GM11168 (cell line): ENCODE measurements around the gene TMEM179B.
"Not testable (repeated sequence)": the region's sequence is repeated elsewhere in the genome, so short reads cannot be mapped to it uniquely, and the experiment has no call there.

Source experiments
- in situ Hi-C: fragments of 300-500 bp; cut with MboI; formaldehyde crosslinking; loops from one replicate; pipeline ENCODE4 v1.12.0; 2022; ENCODE audit warnings: low sequenced_read_pairs; ENCODE audit not compliant: unreplicated experiment

TMEM179B gene

GRCh38 chr11:62787005-62787759 lies at the start of gene TMEM179B:
Gene TMEM179B (plus strand): TSS chr11:62787402. CDS start chr11:62787432, 30 bp downstream.
- in situ Hi-C loops: no loop called here

- in situ Hi-C loops: no loop called here
These were observed 39.6 kb upstream of the TMEM179B start for GRCh38 chr11:62747475-62748160.

GRCh38 chr11:62749931-62750330 lies 37.3 kb upstream of the TMEM179B start:
- in situ Hi-C loops: not testable (repeated sequence)

GRCh38 chr11:62752177-62752785 lies 34.9 kb upstream of the TMEM179B start:
- in situ Hi-C loops: no loop called here

DNA sequence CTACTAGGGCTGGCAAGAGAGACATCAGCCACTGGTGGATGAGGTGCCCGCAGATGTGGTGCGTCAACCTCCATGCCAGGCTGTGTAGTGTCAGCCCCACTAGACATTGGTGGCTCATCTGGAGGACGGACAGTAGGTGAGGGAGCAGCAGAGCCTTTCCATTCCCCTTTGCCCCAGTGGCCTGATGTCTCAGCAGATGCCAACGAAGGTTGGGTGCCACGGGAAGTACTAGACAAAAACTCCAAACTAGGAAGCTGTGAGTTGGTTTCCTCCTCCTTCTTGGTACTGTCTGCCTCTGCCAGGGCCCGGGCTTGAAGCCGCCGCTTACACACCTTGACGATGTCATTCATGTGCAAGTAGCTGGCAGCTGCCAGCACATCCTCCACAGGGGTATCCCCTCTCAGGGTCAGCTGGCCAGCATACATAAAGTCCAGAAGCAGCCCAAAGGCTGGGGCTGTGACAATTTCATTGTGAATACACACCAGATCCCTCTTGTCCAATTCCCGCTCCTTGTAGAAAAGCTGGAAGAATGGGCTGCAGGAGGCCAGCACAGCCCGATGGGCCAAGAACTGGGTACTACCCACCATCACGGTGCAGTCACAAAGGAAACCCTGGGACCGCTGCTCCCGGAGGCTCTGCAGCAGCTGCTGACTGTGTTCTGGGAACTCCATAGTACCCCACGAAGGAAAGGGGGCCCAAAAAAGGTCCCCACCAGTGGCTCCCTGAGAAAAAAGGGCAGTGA lies 34.0 kb upstream of the TMEM179B start:
- in situ Hi-C loops: no loop called here

GRCh38 chr11:62753736-62754603 lies 33.2 kb upstream of the TMEM179B start, which contains the start of gene ZBTB3:
Gene ZBTB3 (minus strand): TSS chr11:62754160. CDS start chr11:62753664, 496 bp downstream.
- in situ Hi-C loops: no loop called here

- in situ Hi-C loops: no loop called here
These were observed 32.1 kb upstream of the TMEM179B start for GRCh38 chr11:62755086-62755615.

- in situ Hi-C loops: no loop called here
These were observed 29.1 kb upstream of the TMEM179B start for GRCh38 chr11:62757846-62758788.

DNA sequence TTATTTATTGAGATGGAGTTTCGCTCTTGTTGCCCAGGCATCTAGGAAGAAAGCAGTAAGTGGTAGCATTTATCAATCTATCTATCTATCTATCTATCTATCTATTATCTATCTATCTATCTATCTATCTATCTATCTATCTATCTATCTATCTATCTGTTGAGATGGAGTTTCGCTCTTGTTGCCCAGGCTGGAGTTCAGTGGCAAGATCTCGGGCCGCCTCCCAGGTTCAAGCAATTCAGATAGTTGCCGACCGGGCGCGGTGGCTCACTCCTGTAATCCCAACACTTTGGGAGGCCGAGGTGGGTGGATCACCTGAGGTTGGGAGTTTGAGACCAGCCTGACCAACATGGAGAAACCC lies 26.4 kb upstream of the TMEM179B start:
- in situ Hi-C loops: not testable (repeated sequence)

GRCh38 chr11:62770778-62771143 lies 16.4 kb upstream of the TMEM179B start:
- in situ Hi-C loops: no loop called here

DNA sequence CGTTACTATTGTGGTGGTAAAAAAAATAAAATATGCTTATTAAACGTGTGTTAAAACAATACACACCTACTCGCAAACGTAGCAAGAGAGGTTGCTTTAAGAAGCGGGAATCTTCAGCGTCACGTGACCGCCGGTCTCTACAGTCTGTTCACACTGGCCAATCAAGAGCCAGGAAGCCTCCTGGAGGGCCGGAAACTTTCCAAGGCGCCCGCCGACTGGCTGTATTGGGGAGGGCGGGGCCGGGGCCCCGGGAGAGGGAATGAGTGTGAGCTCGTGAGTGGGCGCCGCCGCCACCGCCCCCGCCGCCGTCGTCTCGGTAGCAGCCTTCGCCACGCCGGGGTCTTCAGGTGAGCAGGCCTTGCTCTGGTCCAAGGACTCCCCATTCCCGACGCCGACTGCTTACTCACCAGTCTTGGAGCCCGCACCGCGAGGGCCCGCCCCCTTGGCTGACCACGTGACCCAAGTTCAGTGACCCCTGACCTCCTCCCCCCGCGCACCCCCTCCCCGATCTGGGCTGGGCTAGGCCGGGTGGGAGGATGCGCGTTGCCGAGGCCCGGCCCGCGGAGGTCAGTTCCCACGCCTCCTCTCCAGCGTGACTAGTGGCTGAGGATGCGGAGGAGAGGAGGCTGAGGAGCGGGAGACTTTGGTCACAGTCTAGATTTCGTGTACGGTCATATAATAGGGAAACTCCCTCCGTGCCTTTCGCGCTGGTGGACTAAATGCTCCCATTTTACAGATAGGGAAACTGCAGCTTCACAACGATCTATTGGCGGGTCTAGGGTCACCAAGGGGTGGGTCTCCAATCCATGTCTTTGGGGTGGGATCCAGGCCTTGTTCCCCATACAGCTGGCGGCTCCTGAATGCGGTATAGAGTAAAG lies 15.8 kb upstream of the TMEM179B start, which contains the start of gene TAF6L:
Gene TAF6L (plus strand): TSS at position 253 of the 878 bp plus-strand sequence. CDS start 4,388 bp downstream, outside the sequence.
- in situ Hi-C loops: no loop called here

DNA sequence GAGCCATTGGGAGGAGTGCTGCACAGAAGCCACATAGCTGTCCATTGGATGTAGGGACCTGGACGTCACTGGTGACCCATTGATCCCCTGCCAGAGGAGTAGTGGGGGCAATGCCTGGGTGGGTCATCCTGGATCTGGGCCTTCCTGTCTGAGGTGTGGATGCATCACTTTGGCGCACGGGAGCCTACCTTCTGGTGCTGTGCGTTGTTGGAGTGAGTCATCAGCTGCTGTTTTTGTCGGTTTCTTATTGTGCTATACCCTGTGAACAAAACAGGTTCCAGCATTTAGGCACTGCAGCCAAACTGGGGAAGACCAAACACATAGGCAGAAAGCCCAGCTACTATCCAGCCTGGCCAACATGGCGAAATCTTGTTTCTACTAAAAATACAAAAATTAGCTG lies 12.8 kb upstream of the TMEM179B start:
- in situ Hi-C loops: no loop called here

DNA sequence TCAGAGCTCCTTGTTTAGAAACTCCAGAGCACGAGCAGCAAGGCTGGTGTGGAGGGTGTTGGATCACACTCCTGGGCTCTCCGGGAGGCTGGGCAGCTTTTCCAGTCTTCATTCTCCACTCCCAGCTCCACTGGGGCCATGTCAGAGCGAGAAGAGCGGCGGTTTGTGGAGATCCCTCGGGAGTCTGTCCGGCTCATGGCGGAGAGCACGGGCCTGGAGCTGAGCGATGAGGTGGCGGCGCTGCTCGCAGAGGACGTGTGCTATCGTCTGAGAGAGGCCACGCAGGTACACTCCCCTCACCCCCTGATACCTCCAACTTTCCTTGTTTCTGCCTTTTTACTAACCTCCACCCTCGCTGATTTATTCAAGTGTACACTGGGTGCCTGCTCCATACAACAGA lies 11.6 kb upstream of the TMEM179B start:
- in situ Hi-C loops: no loop called here

- in situ Hi-C loops: no loop called here
These were observed 9.8 kb upstream of the TMEM179B start for GRCh38 chr11:62777389-62777788.

DNA sequence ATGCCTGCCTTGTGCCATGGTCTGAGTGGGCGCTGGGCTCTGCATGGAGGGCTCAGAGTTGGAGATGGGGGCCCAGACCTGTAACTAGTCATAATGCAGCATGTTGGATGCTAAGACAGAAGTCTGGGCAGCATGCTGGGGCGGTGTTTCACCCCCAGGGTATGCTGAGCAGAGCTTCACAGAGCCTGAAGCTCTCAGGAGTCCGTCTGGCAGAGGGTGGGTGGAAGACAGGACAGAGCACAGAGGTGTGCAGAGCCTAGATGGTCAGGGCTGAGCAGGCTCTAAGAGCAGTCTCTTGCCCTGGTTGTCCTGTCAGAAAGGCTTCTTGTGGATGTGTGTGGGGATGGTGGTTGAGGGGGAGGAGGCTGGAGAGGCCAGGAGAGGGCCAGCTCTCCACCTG lies 8.8 kb upstream of the TMEM179B start:
- in situ Hi-C loops: no loop called here

DNA sequence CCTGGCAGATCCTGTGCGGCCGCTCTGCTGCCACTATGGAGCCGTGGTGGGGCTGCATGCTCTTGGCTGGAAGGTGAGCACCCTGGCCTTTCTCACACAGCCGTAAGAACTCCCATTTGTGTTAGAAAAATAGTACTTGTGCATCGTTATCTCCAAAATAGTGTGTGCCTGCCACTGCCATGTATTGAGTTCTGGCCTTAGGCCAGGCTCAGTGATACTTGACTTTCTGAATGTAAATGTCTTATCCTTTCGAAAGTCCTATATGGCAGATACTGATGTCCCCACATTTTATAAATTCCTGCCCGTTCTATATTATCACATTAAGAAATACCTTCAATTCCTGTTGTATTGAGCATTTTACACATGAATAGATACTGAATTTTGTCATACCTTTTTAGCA lies 4.4 kb upstream of the TMEM179B start:
- in situ Hi-C loops: no loop called here

DNA sequence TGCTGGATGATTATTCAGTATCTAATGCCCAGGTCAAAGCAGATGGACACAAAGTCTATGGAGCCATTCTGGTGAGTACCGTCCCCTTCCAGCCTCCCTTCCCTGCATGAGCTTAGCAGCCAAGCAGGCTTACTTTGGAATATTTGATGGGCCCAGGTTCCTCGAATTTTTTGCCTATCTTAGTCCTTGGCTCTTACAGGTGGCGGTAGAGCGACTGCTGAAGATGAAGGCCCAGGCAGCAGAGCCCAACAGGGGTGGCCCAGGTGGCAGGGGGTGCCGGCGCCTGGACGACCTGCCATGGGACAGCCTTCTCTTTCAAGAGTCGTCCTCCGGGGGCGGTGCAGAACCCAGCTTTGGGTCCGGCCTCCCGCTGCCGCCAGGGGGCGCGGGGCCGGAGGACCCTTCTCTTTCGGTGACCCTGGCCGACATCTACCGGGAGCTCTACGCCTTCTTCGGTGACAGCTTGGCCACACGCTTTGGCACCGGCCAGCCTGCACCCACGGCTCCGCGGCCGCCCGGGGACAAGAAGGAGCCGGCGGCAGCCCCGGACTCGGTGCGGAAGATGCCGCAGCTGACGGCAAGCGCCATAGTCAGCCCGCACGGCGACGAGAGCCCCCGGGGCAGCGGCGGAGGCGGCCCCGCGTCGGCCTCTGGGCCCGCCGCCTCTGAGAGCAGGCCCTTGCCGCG lies 741 bp upstream of the TMEM179B start:
- in situ Hi-C loops: no loop called here
